Tibial nerve (tissue), 4 donors: Measurements from ENCODE around the gene SDK1. TPM values are rescaled to one million over a fixed set of nuclear protein-coding genes. Genes with fewer than 3 reads are reported as not detected.

Source experiments
- DNase-seq, 2 donors: peaks; one replicate each; pipeline ENCODE4 v3.0.0-alpha.2; 2019; ENCODE audit warnings: low spot score in 2 of 2
- H3K27ac ChIP-seq, 4 donors: fragments of 200-600 bp; sonication (generic) in 3 of 4; one replicate each; pipeline ENCODE4 v1.5.1; 2017 to 2019; ENCODE audit warnings: mild to moderate bottlenecking in 1 of 4
- H3K27me3 ChIP-seq, 2 donors: fragments of 200-600 bp; sonication (generic) in 1 of 2; one replicate each; pipeline versions ENCODE4 v1.5.1 to v1.6.0; 2017 to 2019
- H3K36me3 ChIP-seq, 3 donors: fragments of 200-600 bp; sonication (generic); one replicate each; pipeline ENCODE4 v1.5.1; 2018 to 2019
- H3K4me1 ChIP-seq, 4 donors: fragments of 200-600 bp; sonication (generic) in 3 of 4; one replicate each; pipeline ENCODE4 v1.5.1; 2017 to 2019
- H3K4me3 ChIP-seq, 4 donors: fragments of 200-600 bp; sonication (generic) in 3 of 4; one replicate each; pipeline ENCODE4 v1.5.1; 2017 to 2019; ENCODE audit warnings: mild to moderate bottlenecking in 1 of 4, moderate library complexity in 1 of 4
- H3K9me3 ChIP-seq, 4 donors: fragments of 200-600 bp; sonication (generic) in 3 of 4; one replicate each; pipeline ENCODE4 v1.5.1; 2017 to 2019
- EP300 ChIP-seq, 2 donors: sonication (generic); formaldehyde crosslinking; IDR thresholded peaks; one replicate each; pipeline ENCODE4 v1.6.1; 2017; ENCODE audit warnings: antibody characterized with exemption in 2 of 2, mild to moderate bottlenecking in 1 of 2
- POLR2A ChIP-seq, 2 donors: fragments of 450-650 bp; IDR thresholded peaks; one replicate each; pipeline ENCODE4 v1.6.1; 2017; ENCODE audit warnings: antibody characterized with exemption in 2 of 2, mild to moderate bottlenecking in 2 of 2, moderate library complexity in 2 of 2
- WGBS, 2 donors: methylation state at CpG; one replicate each; pipeline ENCODE4 v1.1.5; 2018; 5-methylcytosine and 5-hydroxymethylcytosine counted together
- total RNA-seq, 4 donors: library from RNA; depleted of rRNA; stranded (reverse); fragments of >200 nt; gene quantifications; one replicate each; pipeline ENCODE4 v1.1.0, GENCODE V29; 2016
- TF ChIP-seq, protein P1 (sequence below), 5 experiments: fragments of 200-600 bp in 3 of 5; fragments of 450-650 bp in 2 of 5; sonication (generic) in 3 of 5; IDR thresholded peaks; one replicate each; pipeline ENCODE4 v1.5.1; 2016 to 2019; ENCODE audit warnings: antibody characterized with exemption in 5 of 5, mild to moderate bottlenecking in 3 of 5, moderate library complexity in 2 of 5

The SDK1 gene
- total RNA-seq, 4 donors from 2014 or later = 8.2 to 16.2 (median 12.9) TPM

DNA sequence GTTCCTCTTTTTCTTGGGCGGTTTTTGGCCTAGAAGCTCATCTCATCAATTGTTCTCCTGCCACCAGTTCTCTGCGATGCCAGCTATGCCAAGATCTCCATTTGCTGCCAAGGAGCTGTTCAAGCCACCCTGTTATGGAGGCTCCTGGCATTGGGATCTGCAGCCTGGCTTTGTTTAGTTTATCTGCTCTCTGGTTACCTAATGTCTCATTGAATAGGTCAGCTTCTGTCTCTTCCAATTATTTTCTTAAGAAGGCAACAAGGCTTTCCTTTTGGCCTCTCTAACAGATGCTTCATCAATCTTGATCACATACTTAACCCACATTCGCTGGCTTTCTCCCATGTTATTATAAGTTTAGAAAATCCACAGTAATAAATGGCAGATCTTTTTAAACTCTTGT, 20.6 kb upstream of the SDK1 start:
- Histone ChIP-seq H3K27me3 (no peaks in the 10 kb centered on the region), H3K9me3 (no peaks in the 10 kb centered on the region), H3K4me3 (no peak overlapping the region), H3K27ac (no peak overlapping the region), H3K4me1 (no peaks in the 10 kb centered on the region), H3K36me3 (no peaks in the 10 kb centered on the region)
- no peak for TF ChIP-seq EP300 (IDR thresholded peaks at IDR 0.05)
- no peak for DNase-seq
- WGBS, 2 donors = 91 to 93% methylated on average over 3 of the region's 3 CpGs

DNA sequence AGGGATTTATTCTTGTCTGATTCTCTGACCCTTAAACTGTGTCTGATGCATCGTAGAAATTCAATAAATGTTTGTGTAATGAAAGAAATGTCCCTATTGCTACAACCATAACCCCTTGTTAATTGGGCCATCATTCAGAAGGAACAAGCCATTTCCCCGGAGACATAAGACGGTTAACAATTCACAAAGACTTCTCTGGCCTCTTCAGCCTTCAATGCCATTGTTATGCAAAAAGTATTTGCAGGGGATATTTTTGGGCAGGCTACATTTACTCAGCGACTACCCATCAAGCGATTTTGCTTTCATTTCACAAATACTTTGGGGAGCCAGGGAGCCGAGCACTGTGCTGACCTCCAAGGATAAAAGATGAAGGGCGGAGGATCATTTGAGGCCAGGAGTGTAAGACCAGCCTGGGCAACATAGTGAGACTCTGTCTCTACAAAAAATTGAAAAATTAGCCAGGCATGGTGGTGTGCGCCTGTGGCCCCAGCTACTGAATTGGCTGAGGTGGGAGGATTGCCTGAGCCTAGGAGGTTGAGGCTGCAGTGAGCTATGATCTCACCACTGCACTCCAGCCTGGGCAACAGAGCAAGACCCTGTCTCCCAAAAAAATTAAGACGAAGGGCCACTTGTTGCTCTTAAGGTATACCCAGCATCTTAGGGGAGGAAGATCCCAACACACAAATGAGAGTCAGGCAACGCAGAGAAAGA, 20.0 kb upstream of the SDK1 start:
- no peak overlapping the region for H3K4me3 ChIP-seq
- 69 to 72% methylated on average over 10 of the region's 10 CpGs for WGBS, 2 donors
- DNase-seq = no peak
- H3K27me3 ChIP-seq = no peaks in the 10 kb centered on the region
- TF ChIP-seq EP300 (IDR thresholded peaks at IDR 0.05) = no peak
- no peak for TF ChIP-seq POLR2A (IDR thresholded peaks at IDR 0.05)
- TF ChIP-seq, protein P1, sequence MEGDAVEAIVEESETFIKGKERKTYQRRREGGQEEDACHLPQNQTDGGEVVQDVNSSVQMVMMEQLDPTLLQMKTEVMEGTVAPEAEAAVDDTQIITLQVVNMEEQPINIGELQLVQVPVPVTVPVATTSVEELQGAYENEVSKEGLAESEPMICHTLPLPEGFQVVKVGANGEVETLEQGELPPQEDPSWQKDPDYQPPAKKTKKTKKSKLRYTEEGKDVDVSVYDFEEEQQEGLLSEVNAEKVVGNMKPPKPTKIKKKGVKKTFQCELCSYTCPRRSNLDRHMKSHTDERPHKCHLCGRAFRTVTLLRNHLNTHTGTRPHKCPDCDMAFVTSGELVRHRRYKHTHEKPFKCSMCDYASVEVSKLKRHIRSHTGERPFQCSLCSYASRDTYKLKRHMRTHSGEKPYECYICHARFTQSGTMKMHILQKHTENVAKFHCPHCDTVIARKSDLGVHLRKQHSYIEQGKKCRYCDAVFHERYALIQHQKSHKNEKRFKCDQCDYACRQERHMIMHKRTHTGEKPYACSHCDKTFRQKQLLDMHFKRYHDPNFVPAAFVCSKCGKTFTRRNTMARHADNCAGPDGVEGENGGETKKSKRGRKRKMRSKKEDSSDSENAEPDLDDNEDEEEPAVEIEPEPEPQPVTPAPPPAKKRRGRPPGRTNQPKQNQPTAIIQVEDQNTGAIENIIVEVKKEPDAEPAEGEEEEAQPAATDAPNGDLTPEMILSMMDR (IDR thresholded peaks at IDR 0.05) = no peak
- no peaks in the 10 kb centered on the region for H3K4me1 ChIP-seq
- no peaks in the 10 kb centered on the region for H3K36me3 ChIP-seq
- H3K27ac ChIP-seq = peak overlapping the region in 1 of 4 donors; percentile 12
- H3K9me3 ChIP-seq = no peaks in the 10 kb centered on the region

DNA sequence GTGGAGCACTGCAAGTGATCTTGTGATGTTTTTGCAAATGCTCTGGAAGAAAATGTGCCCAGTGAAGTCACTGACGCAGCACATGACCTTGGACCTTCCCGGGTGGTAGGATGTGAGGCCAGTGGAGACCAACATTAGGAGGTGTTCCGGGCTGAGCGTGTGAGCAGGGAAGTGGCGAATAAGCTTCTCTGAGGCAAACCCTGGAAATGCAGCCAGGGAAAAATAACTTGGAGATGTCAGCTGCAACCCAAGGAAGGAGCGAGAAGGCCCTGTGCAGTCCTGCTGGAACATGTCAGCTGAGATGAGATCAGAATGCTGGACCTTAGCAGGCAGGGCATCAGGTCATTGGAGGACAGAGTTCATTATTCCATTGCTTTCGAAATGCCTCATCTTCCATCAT, 18.6 kb upstream of the SDK1 start:
- TF ChIP-seq EP300 (IDR thresholded peaks at IDR 0.05) (peak in 1 of 2 donors; percentile 53), POLR2A (IDR thresholded peaks at IDR 0.05) (no peak)
- TF ChIP-seq, protein P1 (IDR thresholded peaks at IDR 0.05) = no peak
- Histone ChIP-seq H3K36me3 (no peaks in the 10 kb centered on the region), H3K9me3 (no peaks in the 10 kb centered on the region), H3K4me1 (no peaks in the 10 kb centered on the region), H3K27ac (no peak overlapping the region), H3K4me3 (no peak overlapping the region), H3K27me3 (no peaks in the 10 kb centered on the region)
- WGBS, 2 donors = 60 to 74% methylated on average over 7 of the region's 7 CpGs
- DNase-seq = peak in 1 of 2 donors; percentile 35

DNA sequence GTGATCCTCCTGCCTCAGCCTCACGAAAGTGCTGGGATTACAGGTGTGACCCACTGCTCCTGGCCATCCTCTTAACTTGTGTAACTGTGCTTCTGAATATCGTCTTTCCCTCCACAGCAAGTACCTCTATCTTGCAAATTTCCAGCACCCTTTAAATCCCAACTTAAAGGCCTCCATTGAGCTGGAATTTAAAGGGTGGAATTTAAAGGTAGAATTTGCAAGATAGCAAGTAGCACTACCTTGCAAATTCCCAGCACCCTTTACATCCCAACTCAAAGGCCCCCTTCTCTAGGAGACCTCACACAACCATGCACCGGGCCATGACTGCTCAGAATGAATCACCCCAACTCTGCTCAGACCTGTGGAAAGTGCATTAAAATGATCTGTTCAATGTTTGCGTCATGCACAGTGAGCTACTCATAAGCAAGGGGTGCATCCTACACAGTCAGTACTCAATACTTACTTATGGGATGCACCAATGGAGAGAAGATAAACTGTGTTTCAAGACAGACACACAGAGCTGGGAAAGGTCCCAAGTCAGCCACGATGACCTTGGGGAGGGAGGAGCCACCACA, 17.8 kb upstream of the SDK1 start:
- WGBS, 2 donors = 76 to 80% methylated on average over 5 of the region's 5 CpGs
- H3K36me3 ChIP-seq = no peaks in the 10 kb centered on the region

DNA sequence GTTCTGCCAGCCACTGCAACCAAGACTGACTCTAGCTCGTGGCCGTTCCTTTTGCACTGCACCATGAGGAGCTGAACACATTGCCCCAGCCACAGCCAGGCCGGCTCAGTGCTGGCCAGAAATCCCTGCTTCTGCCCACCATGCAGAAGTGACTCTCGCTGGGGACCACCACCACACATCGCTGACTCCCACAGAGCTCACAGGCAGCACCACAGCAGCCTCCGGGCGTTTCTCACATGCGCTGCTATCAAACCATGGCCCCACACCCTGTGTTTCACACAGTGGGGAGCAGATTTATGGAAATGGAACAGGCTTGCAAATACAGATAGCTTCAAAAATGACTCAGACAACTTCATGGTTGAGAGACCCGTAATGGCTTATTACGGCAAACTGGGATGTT, 15.4 kb upstream of the SDK1 start:
- peaks cover 0 to 4% (median 1%) of the 10 kb centered on the region in 4 donors for H3K9me3 ChIP-seq

More for the DNA sequence above, 17.8 kb upstream of the SDK1 start:
- Histone ChIP-seq H3K4me3 (no peak overlapping the region), H3K27me3 (no peaks in the 10 kb centered on the region), H3K4me1 (no peaks in the 10 kb centered on the region), H3K27ac (no peak overlapping the region), H3K9me3 (no peaks in the 10 kb centered on the region)
- no peak for DNase-seq
- TF ChIP-seq EP300 (IDR thresholded peaks at IDR 0.05) (no peak), POLR2A (IDR thresholded peaks at IDR 0.05) (no peak)
- TF ChIP-seq, protein P1 (IDR thresholded peaks at IDR 0.05) = no peak

More for the DNA sequence above, 15.4 kb upstream of the SDK1 start:
- TF ChIP-seq, protein P1 (IDR thresholded peaks at IDR 0.05) = no peak
- no peak for TF ChIP-seq EP300 (IDR thresholded peaks at IDR 0.05)
- no peak for TF ChIP-seq POLR2A (IDR thresholded peaks at IDR 0.05)
- H3K27ac ChIP-seq = no peak overlapping the region
- WGBS, 2 donors = 86 to 87% methylated on average over 10 of the region's 10 CpGs
- no peaks in the 10 kb centered on the region for H3K36me3 ChIP-seq
- no peaks in the 10 kb centered on the region for H3K4me1 ChIP-seq
- no peak overlapping the region for H3K4me3 ChIP-seq
- no peaks in the 10 kb centered on the region for H3K27me3 ChIP-seq
- no peak for DNase-seq
